Activated naive CD4-positive, alpha-beta T cell treated with anti-CD3 and anti-CD28 coated beads for 36 hours (primary cell): Measurements from ENCODE around the gene MAP3K19. TPM values are rescaled to one million over a fixed set of nuclear protein-coding genes. Genes with fewer than 3 reads are reported as not detected.

Experiments
- CTCF ChIA-PET: fragments of 350-600 bp; sonication (Branson Sonifier 250); formaldehyde crosslinking; loops from one replicate; lab custom pipeline; 2021; ENCODE audit warnings: antibody characterized with exemption; lab: Charles Lee
- DNase-seq: peaks from one replicate; pipeline ENCODE4 v3.0.0-alpha.2; 2020
- H3K27ac Mint-ChIP-seq: one replicate; pipeline ENCODE4 v1.8.0; 2021; ENCODE audit warnings: mild to moderate bottlenecking, mixed read lengths
- H3K27me3 Mint-ChIP-seq: one replicate; pipeline ENCODE4 v1.8.0; 2021; ENCODE audit warnings: low read depth, mixed read lengths
- H3K36me3 Mint-ChIP-seq: one replicate; pipeline ENCODE4 v1.8.0; 2021; ENCODE audit warnings: low read depth, mixed read lengths
- H3K4me1 Mint-ChIP-seq: one replicate; pipeline ENCODE4 v1.8.0; 2021; ENCODE audit warnings: low read depth, mixed read lengths
- H3K4me3 Mint-ChIP-seq: one replicate; pipeline ENCODE4 v1.8.0; 2021; ENCODE audit warnings: mild to moderate bottlenecking, moderate library complexity, mixed read lengths
- H3K9me3 Mint-ChIP-seq: one replicate; pipeline ENCODE4 v1.8.0; 2021; ENCODE audit warnings: mixed read lengths
- intact Hi-C: fragments of 100-400 bp; cut with micrococcal nuclease; formaldehyde crosslinking; loops from one replicate; pipeline ENCODE4 v1.15.1; 2023
- total RNA-seq, 2 experiments: library from RNA; stranded (reverse); gene quantifications; one replicate each; pipeline ENCODE4 v1.2.3, GENCODE V29; 2021

Gene MAP3K19
- total RNA-seq, 2 experiments from 2014 or later: not detected

- CTCF ChIA-PET: interaction anchor here (0.8 to 0.9 kb wide), 3 partner anchors 10 to 468 kb away, joined by 3 to 4 read pairs (median 3); no protein-coding TSS in a partner anchor
- Mint-ChIP-seq H3K36me3 (peaks cover 12% of the 10 kb centered on the region), H3K27ac (peak within 1 kb of the TSS; percentile 98), H3K27me3 (no peaks in the 10 kb centered on the region), H3K4me3 (peak within 1 kb of the TSS; percentile 95), H3K4me1 (peaks cover 24% of the 10 kb centered on the region), H3K9me3 (no peaks in the 10 kb centered on the region)
- peak; percentile 99 for DNase-seq
- intact Hi-C loops: loop anchor here (1.0 to 5.0 kb wide), 13 partner anchors 55 to 1464 kb away; partner anchors contain the start of genes MCM6, RAB3GAP1 and UBXN4
Observed at GRCh38 chr2:134918526-134919340, 128.5 kb downstream of the MAP3K19 start, which contains the start of gene CCNT2. Gene CCNT2 (plus strand): TSS chr2:134918822. CDS start chr2:134918855, 33 bp downstream.

GRCh38 chr2:134917888-134918525 is 129.2 kb downstream of the MAP3K19 start:
- DNase-seq: peak; percentile 94
- Mint-ChIP-seq H3K4me3 (peak overlapping the region; percentile 95), H3K36me3 (peaks cover 12% of the 10 kb centered on the region), H3K27me3 (no peaks in the 10 kb centered on the region), H3K4me1 (peaks cover 20% of the 10 kb centered on the region), H3K27ac (peak overlapping the region; percentile 98), H3K9me3 (no peaks in the 10 kb centered on the region)
- intact Hi-C loops: loop anchor here (1.0 to 5.0 kb wide), 13 partner anchors 55 to 1464 kb away; partner anchors contain the start of genes MCM6, RAB3GAP1 and UBXN4
- CTCF ChIA-PET: interaction anchor here (0.8 to 0.9 kb wide), 3 partner anchors 11 to 467 kb away, joined by 3 to 4 read pairs (median 3); no protein-coding TSS in a partner anchor

GRCh38 chr2:134917360-134917865 is 129.8 kb downstream of the MAP3K19 start:
- no peaks in the 10 kb centered on the region for H3K9me3 Mint-ChIP-seq
- peaks cover 12% of the 10 kb centered on the region for H3K36me3 Mint-ChIP-seq
- peak; percentile 17 for DNase-seq
- peaks cover 14% of the 10 kb centered on the region for H3K4me1 Mint-ChIP-seq
- peak overlapping the region; percentile 95 for H3K4me3 Mint-ChIP-seq
- peak overlapping the region; percentile 98 for H3K27ac Mint-ChIP-seq
- no peaks in the 10 kb centered on the region for H3K27me3 Mint-ChIP-seq
- CTCF ChIA-PET: interaction anchor here (0.8 to 0.9 kb wide), 2 partner anchors 247 to 467 kb away, joined by 3 to 4 read pairs; no protein-coding TSS in a partner anchor
- intact Hi-C loops: loop anchor here (5.0 kb wide), 2 partner anchors 685 to 745 kb away; no protein-coding TSS in a partner anchor

Other genes with a start within 250 kb of the MAP3K19 start
- gene ACMSD, start 208.8 kb downstream of the MAP3K19 start, total RNA-seq: not detected
- 10 to 100 TPM; 31.9 to 33.2 TPM for gene CCNT2, start 128.6 kb downstream of the MAP3K19 start, total RNA-seq
- gene RAB3GAP1, start 4.8 kb upstream of the MAP3K19 start, total RNA-seq: 10 to 100 TPM; 55.5 to 59.7 TPM